Measurements from ENCODE around the gene CDH4. TPM values are rescaled to one million over a fixed set of nuclear protein-coding genes. Genes with fewer than 3 reads are reported as not detected.

CDH4 gene
- total RNA-seq, 1 experiment from 2014 or later = 5.3 TPM

- TF ChIP-seq ZNF317 (CRISPR knock-in tag; IDR thresholded peaks at IDR 0.05; ENCODE audit: borderline replicate concordance, low read depth) (no peak), TEAD1 (CRISPR knock-in tag; IDR thresholded peaks at IDR 0.05) (no peak), ZNF425 (CRISPR knock-in tag; conservative IDR thresholded peaks at IDR 0.05) (no peak)
These were observed 552.1 kb downstream of the CDH4 start (continued) for GRCh38 chr20:61803915-61804751.

- Mint-ChIP-seq H3K27ac (no peak overlapping the region), H3K27me3 (ENCODE audit: low read depth) (peaks cover 15% of the 10 kb centered on the region), H3K4me3 (no peak overlapping the region), H3K36me3 (no peaks in the 10 kb centered on the region), H3K9me3 (no peaks in the 10 kb centered on the region), H3K4me1 (peaks cover 9% of the 10 kb centered on the region)
- TF ChIP-seq IRF2 (CRISPR knock-in tag; IDR thresholded peaks at IDR 0.05; ENCODE audit: borderline replicate concordance, low read depth) (no peak), GTF2I (CRISPR knock-in tag; conservative IDR thresholded peaks at IDR 0.05) (no peak), ZNF317 (CRISPR knock-in tag; IDR thresholded peaks at IDR 0.05; ENCODE audit: borderline replicate concordance, low read depth) (no peak)
- DNase-seq (ENCODE audit: low spot score) = no peak
- POLR2A ChIA-PET = no interaction called here
- ATAC-seq = no peak
- CTCF ChIA-PET = interaction anchor here (0.8 to 1.0 kb wide), 2 partner anchors 9 to 70 kb away, joined by 3 read pairs; no protein-coding TSS in a partner anchor
These were observed 552.8 kb downstream of the CDH4 start for GRCh38 chr20:61804752-61805295.

- POLR2A ChIA-PET = no interaction called here
- Mint-ChIP-seq H3K36me3 (no peaks in the 10 kb centered on the region), H3K4me1 (peaks cover 9% of the 10 kb centered on the region), H3K27me3 (ENCODE audit: low read depth) (peaks cover 15% of the 10 kb centered on the region), H3K4me3 (no peak overlapping the region), H3K27ac (no peak overlapping the region), H3K9me3 (no peaks in the 10 kb centered on the region)
- TF ChIP-seq HMGA2 (CRISPR knock-in tag; IDR thresholded peaks at IDR 0.05) = no peak
- TF ChIP-seq ZNF416 (CRISPR knock-in tag; IDR thresholded peaks at IDR 0.05) = no peak
- TF ChIP-seq STAT6 (CRISPR knock-in tag; conservative IDR thresholded peaks at IDR 0.05; ENCODE audit: low read depth) = no peak
- TF ChIP-seq ZNF232 (CRISPR knock-in tag; IDR thresholded peaks at IDR 0.05) = no peak
- TF ChIP-seq SOX15 (CRISPR knock-in tag; IDR thresholded peaks at IDR 0.05) = no peak
- no peak for TF ChIP-seq NFYB (CRISPR knock-in tag; conservative IDR thresholded peaks at IDR 0.05; ENCODE audit: low read depth)
- no peak for TF ChIP-seq IRF2 (CRISPR knock-in tag; IDR thresholded peaks at IDR 0.05; ENCODE audit: borderline replicate concordance, low read depth)
- TF ChIP-seq ZNF317 (CRISPR knock-in tag; IDR thresholded peaks at IDR 0.05; ENCODE audit: borderline replicate concordance, low read depth) = no peak
- no peak for TF ChIP-seq FOXP1 (CRISPR knock-in tag; IDR thresholded peaks at IDR 0.05; ENCODE audit: borderline replicate concordance)
- ATAC-seq (no peak), DNase-seq (ENCODE audit: low spot score) (no peak)
- CTCF ChIA-PET = no interaction called here
These were observed 553.3 kb downstream of the CDH4 start for GRCh38 chr20:61805365-61805764.

- CTCF ChIA-PET = no interaction called here
- POLR2A ChIA-PET = no interaction called here
- TF ChIP-seq SP1 (CRISPR knock-in tag; conservative IDR thresholded peaks at IDR 0.05) = no peak
- no peak for TF ChIP-seq ATF3 (CRISPR knock-in tag; conservative IDR thresholded peaks at IDR 0.05)
- TF ChIP-seq PRDM15 (CRISPR knock-in tag; IDR thresholded peaks at IDR 0.05) = no peak
- TF ChIP-seq MLX (CRISPR knock-in tag; IDR thresholded peaks at IDR 0.05) = no peak
- TF ChIP-seq NFYB (CRISPR knock-in tag; conservative IDR thresholded peaks at IDR 0.05; ENCODE audit: low read depth) = no peak
- no peak for TF ChIP-seq ZNF219 (CRISPR knock-in tag; IDR thresholded peaks at IDR 0.05; ENCODE audit: borderline replicate concordance)
- TF ChIP-seq MXD4 (CRISPR knock-in tag; IDR thresholded peaks at IDR 0.05; ENCODE audit: borderline replicate concordance) = no peak
- TF ChIP-seq TP53 (CRISPR knock-in tag; IDR thresholded peaks at IDR 0.05) = no peak
- no peaks in the 10 kb centered on the region for H3K36me3 Mint-ChIP-seq
- ATAC-seq = no peak
- peaks cover 9% of the 10 kb centered on the region for H3K4me1 Mint-ChIP-seq
- DNase-seq (ENCODE audit: low spot score) = no peak
- no peak overlapping the region for H3K4me3 Mint-ChIP-seq
- H3K9me3 Mint-ChIP-seq = no peaks in the 10 kb centered on the region
- 0 out of 2 replicates have a peak overlapping the region, but pooled peaks have one; percentile 32 for H3K27ac Mint-ChIP-seq
- peaks cover 17% of the 10 kb centered on the region for H3K27me3 Mint-ChIP-seq (ENCODE audit: low read depth)
These were observed 553.7 kb downstream of the CDH4 start for GRCh38 chr20:61805781-61806180.
